ENCODE results near the gene GNAT3.

GNAT3 gene

GRCh38 chr7:80511964-80512363 lies at the start of gene GNAT3:
Gene GNAT3 (minus strand): TSS chr7:80512064. CDS start chr7:80511926, 138 bp downstream.
- no peak for DNase-seq

DNA sequence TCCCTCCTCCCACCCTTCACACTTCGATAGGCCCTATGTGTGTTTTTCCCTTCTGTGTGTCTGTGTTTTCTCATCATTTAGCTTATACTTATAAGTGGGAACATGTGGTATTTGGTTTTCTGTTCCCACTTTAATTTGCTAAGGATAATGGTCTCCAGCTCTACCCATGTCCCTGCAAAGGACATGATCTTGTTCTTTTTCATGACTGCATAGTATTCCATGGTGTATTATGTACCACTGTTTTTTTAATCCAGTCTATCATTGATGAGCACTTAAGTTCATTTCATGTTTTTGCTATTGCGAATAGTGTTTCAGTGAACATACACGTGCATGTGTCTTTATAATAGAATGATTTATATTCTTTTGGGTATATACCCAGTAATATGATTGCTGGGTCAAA lies 46.3 kb upstream of the GNAT3 start:
- no peak for DNase-seq

- DNase-seq = no peak
These were observed 40.3 kb upstream of the GNAT3 start for GRCh38 chr7:80552031-80552694.

- DNase-seq = no peak
These were observed 38.1 kb upstream of the GNAT3 start for GRCh38 chr7:80550005-80550404.

GRCh38 chr7:80548840-80549530 lies 37.1 kb upstream of the GNAT3 start:
- DNase-seq = no peak

GRCh38 chr7:80542398-80542797 lies 30.5 kb upstream of the GNAT3 start:
- DNase-seq = no peak

DNA sequence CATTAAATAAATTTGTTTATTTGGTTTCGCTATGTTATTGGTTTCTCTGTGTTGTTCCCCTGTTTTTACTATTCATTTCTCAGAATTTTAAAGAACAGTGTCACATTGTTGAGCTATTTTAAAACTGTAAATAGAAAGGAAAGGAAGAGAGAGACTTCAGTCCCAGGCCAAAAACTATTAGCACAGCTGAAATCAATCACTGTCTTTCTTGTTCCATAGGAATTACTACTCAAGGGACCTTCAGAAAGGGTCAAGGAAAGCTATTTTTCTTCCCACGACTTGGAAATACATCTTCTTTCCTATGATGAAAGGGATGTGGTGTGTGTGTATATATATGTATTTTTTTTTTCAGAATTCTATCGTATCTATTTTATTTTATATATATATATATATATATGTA lies 29.0 kb upstream of the GNAT3 start:
- DNase-seq = no peak

GRCh38 chr7:80537091-80537490 lies 25.2 kb upstream of the GNAT3 start:
- DNase-seq = no peak

- no peak for DNase-seq
These were observed 24.6 kb upstream of the GNAT3 start for GRCh38 chr7:80536426-80536825.

DNA sequence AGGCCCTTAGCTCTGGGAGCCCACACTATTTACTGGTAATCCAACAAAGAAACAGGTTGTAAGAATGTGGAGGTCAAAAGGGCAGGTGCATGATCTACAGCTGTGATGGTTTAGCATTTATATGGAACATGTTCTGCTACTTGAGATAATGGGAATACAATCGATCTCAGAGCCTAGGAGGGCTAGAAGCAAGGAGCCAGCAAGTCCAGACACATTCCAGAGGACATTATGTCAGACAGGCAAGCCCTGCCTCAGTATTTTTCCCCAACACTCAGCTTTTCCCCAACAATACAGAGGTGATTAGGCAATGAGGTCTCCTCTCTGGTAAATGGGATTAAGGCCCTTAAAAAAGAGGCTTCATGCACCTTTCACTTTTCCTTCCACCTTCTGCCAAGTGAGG lies 21.4 kb upstream of the GNAT3 start:
- no peak for DNase-seq

DNA sequence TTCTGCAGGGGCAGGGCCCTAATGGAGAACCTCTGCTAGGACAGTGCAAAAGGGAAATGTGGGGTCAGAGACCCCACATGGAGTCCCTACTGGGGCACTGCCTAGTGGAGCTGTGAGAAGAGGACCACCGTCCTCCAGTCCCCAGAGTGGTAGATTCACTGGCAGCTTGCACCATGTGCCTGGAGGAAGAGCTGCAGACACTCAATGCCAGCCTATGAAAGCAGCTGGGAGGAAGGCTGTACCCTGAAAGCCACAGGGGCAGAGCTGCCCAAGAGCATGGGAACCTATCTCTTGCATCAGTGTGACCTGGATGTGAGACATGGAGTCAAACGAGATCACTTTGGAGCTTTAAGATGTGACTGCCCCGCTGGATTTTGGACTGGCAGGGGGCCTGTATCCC lies 20.3 kb upstream of the GNAT3 start:
- no peak for DNase-seq

- no peak for DNase-seq
These were observed 18.3 kb upstream of the GNAT3 start for GRCh38 chr7:80530136-80530535.

GRCh38 chr7:80529362-80529761 lies 17.5 kb upstream of the GNAT3 start:
- DNase-seq = no peak

- DNase-seq = no peak
These were observed 16.8 kb upstream of the GNAT3 start for GRCh38 chr7:80528689-80529088.

GRCh38 chr7:80526472-80526871 lies 14.6 kb upstream of the GNAT3 start:
- no peak for DNase-seq

- DNase-seq = no peak
These were observed 12.8 kb upstream of the GNAT3 start for GRCh38 chr7:80524693-80525092.

DNA sequence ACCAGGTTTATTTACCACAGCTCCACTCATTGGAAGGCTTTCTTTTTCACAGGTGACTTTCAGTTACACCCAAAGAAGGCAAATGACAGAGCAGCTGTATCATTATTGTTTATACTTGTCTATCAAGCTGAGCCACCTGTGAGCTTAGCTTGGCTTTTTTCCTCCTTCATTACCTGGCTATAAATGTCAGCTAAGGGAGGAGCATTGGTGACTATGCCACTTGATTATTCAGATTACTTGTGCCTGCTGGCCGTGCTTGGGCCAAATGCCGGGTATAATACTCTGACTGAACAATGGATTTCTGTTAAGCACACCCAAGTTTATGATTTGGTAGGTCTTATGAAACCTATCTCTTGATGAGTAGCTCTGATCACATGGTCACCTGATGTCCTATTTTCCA lies 9.9 kb upstream of the GNAT3 start:
- no peak for DNase-seq

- DNase-seq = no peak
These were observed 8.3 kb upstream of the GNAT3 start for GRCh38 chr7:80520199-80520598.

- DNase-seq = no peak
These were observed 5.5 kb upstream of the GNAT3 start for GRCh38 chr7:80517282-80517747.

GRCh38 chr7:80515298-80515697 lies 3.4 kb upstream of the GNAT3 start:
- no peak for DNase-seq

DNA sequence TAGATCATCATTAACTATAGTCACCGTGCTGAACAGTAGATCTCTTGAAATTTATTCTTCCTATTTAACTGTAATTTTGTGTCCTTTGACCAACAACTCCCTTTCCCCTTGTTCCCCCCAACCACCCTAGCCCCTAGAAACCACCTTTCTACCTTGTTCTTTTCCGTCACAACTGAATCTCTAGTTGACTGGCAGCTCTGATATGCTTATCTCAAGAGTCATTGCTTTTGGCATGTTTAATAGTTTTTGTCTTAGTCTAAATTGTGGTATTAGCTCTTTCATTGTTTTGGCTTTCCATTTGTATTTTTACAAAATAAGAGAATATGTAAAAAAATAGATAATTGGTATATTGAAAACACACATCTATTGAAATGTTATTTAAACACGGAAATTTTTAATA lies 1.8 kb downstream of the GNAT3 start:
- DNase-seq = no peak

- DNase-seq = no peak
These were observed 3.4 kb downstream of the GNAT3 start for GRCh38 chr7:80508440-80508839.

- DNase-seq = no peak
These were observed 5.9 kb downstream of the GNAT3 start for GRCh38 chr7:80505900-80506500.

GRCh38 chr7:80500325-80500724 lies 11.5 kb downstream of the GNAT3 start:
- DNase-seq = no peak
